IPS-15b (cell line): ENCODE data around the gene INSR.

ENCODE experiments used
- H3K27me3 ChIP-seq: one replicate; pipeline ENCODE4 v1.6.1; 2013; ENCODE audit warnings: low read length; ENCODE audit not compliant: control insufficient read depth, insufficient read depth
- H3K36me3 ChIP-seq: one replicate; pipeline ENCODE4 v1.6.1; 2013; ENCODE audit warnings: low read length; ENCODE audit not compliant: control insufficient read depth, insufficient read depth
- H3K4me1 ChIP-seq: one replicate; pipeline ENCODE4 v1.6.1; 2013; ENCODE audit warnings: mild to moderate bottlenecking, low read length; ENCODE audit not compliant: control insufficient read depth, insufficient read depth
- H3K4me3 ChIP-seq: one replicate; pipeline ENCODE4 v1.5.1; 2013; ENCODE audit warnings: low read depth, low read length
- H3K9ac ChIP-seq: one replicate; pipeline ENCODE4 v1.6.1; 2013; ENCODE audit warnings: low read depth, mild to moderate bottlenecking, low read length
- H3K9me3 ChIP-seq: one replicate; pipeline ENCODE4 v1.6.1; 2013; ENCODE audit warnings: mild to moderate bottlenecking, low read length; ENCODE audit not compliant: control insufficient read depth, insufficient read depth

INSR gene

GRCh38 chr19:7063764-7064418 lies 230.3 kb downstream of the INSR start:
- H3K36me3 ChIP-seq, result no peaks in the 10 kb centered on the region
- H3K4me1 ChIP-seq, result no peaks in the 10 kb centered on the region
- no peak overlapping the region for H3K9ac ChIP-seq
- H3K4me3 ChIP-seq, result no peak overlapping the region
- no peaks in the 10 kb centered on the region for H3K9me3 ChIP-seq
- no peaks in the 10 kb centered on the region for H3K27me3 ChIP-seq

GRCh38 chr19:7063339-7063738 lies 230.9 kb downstream of the INSR start:
- no peaks in the 10 kb centered on the region for H3K4me1 ChIP-seq

More at GRCh38 chr19:7063339-7063738, 230.9 kb downstream of the INSR start:
- Histone ChIP-seq H3K9ac (no peak overlapping the region), H3K36me3 (no peaks in the 10 kb centered on the region), H3K27me3 (no peaks in the 10 kb centered on the region), H3K4me3 (no peak overlapping the region), H3K9me3 (no peaks in the 10 kb centered on the region)
